Dedifferentiated amniotic fluid mesenchymal stem cell (primary cell): ENCODE measurements around the gene CHAF1A.

Experiments used
- DNase-seq: peaks from one replicate; pipeline ENCODE4 v3.0.0-alpha.2; 2016; ENCODE audit errors: extremely low spot score

CHAF1A gene

DNA sequence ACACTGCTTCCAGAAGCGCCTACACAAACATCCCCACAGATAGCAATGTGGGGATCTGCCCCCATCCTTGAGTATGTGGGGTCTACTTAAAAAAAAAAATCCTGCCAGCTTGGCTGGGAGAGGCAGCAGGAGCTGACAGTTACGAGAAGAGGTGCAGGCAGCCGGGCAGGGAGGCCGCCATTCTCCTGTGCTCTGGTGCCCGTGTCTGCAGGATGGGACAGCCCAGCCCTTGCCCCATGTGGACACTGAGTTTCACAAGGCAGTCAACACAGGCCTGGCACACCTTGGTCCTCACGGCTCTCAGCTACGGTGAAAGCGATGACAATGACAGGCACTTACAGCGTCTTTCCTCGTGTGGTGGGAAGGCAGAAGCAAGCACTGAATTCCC, 35.1 kb upstream of the CHAF1A start:
- DNase-seq: no peak

DNA sequence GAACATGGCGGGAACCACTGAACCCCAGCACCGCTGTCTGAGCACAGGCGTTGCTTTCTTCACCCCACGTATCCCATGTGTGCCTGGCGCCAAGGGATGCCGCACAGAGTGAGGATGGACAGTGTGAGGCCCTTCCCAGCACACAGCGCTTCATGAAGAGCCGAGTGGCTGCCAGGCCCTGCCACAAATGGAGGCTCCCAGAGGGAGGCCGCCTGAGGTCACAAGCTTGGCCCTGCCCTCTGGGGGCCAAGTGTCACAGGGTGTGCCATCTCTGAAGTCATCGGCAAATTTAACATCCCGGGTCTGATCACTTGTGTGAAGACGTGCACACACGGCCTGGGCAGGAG, 34.7 kb upstream of the CHAF1A start:
- DNase-seq: no peak

DNA sequence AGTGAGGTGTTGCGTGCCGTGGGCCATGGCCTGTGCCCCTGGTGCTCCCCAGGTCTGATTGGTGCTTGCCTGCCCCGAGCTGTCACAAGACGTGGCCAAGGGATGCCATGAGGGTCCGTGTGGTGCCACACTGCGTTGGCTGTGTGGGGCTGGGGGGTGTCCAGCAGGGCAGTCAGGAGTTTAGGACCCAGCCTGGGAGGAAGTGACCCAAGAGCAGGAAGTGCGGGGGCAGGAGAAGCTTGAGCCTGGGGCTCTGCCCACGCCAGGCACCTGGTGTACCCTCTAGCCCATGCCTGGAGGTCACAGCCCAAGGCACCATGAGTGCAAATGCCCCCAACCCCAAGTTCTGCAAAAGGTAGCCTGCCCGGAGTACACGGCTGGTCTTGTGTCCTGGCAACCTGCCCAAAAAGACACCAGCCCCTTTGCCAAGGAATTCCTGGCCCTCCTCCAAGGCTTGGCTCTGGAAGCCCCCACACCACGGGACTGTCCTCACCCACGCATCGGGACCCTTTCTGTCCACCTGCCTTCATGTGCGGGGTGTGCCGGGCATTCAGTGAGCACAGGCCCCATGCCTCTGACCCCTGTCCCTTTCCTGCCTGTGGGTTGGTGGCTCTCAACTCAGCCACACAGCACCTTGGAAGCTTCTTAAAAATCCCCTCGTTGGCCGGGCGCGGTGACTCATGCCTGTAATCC, 34.2 kb upstream of the CHAF1A start:
- no peak for DNase-seq

DNA sequence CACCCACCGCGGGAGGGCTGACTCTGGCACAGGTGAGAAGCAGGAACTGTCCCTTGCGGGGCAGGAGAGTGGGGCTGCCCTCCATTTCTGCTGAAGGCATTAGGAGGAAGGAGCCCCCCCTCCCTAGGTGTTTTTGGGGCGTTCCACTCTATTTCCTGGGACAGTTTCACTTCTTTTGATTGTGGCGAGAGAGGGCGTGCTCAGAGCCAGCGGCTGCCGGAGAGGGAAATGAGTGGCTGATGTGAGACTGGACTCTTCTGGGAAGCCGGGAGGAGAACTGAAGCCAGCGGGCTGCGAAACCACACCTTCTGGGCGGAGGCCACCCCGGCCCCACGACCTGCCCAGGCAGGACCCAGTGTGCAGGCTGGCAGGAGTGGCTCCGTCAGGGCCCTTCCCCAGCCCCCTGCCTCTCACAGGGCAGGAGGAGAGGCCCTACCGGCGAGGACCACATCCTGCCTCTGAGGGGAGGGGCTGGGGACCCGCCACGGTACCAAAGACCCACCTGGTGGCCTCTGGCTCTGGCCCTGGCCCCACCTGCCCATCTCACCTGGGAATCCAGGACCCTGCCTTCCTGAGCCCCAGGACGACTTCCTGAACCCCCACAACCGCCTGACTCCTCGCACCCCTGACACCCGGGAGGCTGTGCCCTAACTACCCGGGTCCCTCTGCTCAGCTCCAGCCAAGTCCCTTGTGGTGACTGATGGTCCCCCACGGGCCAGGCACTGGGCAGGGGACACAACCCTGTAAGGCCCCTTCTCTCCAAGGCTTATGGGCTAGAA, 33.1 kb upstream of the CHAF1A start:
- no peak for DNase-seq

DNA sequence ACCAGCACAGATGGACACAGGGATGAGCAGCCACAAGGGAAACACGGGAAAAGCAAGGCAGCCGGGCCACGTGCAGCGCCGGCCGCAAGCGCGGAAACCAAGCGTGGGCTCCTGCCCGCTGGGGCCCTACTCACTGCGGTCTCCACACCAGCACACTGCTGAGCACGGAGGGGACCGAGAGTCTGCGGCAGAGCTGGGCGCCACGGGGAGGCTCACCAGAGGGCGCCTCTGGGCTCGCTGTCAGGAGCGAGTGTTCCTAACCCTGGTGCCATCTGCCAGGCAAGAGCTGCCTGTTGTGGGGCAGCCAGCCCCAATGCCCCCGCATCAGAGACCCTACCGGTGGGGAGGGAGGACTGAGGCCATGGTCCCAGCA, 32.6 kb upstream of the CHAF1A start:
- no peak for DNase-seq

DNA sequence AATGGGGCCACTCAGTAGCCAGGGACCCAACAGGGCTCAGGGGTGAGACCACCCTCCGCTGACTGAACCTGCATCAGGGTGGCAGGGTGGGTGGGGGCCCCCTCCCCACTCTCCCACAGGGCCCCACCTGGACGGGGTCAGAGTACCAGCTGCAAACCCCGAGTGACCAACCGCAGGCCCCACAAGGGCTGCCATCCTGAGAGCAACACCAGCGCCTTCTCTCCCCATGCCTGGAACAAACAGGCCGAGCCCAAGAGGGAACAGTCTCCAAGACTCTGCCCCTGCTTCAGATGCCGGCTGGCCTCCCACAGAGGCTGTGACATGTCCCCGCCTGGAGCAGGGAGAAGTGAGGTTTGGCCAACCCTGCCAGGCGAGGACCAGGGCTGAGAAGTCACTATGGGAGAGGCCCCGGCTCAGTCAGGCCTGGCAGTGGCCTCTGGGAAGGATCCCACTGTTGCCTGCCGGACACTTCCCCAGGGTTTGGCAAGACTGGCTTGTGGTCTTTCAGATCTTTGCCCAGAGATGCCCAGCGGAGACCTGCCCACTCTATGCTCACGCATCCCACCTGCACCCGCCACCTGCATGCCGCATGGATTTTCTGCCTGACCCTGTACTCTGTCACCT, 31.9 kb upstream of the CHAF1A start:
- DNase-seq: no peak

DNA sequence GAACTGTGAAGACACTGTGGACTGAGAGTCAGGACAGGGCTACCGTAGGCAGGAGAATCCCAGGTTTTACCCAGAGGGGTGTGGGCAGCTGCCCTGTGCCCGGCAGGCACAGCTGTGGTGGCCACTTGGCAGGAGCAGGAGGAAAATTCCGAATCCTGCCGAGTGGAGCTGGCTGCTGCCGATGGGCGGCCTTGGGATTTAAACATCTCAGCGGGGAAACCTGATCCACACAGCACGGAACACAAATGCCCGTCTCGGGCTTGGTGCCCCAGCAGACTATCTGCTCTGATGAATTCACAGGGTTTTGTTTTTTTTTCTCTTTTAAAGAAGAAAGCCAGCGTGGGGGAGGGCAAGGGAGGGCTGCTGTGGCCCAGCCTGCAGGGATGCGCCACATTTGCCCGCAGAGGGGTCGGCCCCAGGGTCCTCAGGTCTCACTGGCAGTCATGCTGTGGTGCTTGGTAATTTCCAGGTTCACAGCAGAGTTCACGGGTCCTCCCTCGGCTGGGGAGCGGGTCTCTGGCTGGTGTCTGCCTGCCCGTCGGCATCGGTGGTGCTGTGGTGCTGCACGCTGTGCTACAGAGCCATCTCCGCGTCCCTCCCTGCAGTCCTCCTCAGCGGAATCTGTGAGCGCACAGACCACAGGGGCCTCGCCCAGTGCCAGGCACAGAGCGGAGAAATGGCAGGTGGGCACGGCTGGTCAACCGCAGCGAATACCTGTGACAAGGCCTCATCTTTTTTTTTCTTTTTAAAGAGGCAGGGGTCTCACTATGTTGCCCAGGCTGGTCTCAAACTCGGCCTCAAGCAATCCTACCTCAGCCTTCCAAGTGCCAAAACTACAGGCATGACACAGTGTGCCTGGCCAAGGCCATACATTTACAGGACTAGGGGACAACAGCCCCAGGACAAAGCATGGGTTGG, 30.9 kb upstream of the CHAF1A start:
- DNase-seq: peak; percentile 66

DNA sequence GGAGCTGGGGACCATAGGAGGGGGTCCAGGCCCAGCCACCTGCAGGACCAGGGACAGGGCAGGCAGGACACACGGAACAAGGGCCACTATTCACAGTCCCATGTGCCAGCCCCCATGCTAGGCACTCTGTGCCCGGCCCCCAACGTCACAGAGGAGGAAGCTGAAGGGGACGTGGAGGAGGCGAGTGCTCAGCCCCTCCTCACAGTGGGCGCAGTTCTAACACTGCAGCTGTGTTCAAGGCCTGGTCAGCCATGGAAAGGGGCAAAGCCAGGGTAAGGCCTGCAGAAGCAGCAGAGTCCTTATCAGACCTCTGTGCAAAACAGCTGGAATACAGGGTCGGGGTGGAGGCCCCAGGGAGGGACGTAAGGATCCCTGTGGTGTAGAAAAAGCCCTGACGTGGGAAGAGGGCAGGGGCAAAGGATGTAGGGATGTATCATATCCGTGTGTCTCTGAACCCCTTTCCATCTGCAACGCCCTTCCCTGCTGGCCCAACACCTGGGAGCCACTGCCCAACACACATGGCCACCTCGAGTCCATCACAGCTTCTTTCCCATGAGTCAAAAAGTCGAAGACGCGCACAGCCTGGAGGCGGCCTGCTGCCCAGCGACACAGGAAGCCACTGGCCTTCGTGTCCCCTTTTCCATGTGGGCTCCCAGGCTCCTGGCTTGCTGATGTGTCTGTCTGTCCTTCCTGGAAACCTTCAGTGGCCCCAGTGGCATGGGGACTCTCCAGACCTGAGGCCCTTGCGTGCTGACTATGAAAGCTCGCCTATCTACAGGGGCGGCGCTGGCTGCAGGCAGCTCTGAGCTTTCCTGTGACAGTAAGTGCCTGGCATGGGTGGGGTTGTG, 30.1 kb upstream of the CHAF1A start:
- DNase-seq: no peak

DNA sequence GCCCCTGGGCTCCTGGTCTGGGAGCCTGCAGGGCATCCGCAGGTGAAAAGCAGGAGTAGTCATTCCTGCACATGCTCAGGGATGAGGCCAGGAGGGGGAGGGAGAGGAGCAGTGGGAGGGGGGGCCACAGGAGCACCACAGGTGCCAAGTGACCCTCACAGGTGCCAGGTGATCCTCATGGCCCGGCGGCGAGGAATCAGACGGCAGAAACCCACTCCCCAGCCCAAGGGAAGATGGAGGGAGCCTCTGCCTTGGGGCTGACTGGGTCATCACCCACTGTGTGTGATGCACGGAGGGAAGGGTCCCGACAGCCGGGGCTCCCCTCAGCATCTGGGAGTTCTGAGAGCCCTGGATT, 29.4 kb upstream of the CHAF1A start:
- DNase-seq: no peak

DNA sequence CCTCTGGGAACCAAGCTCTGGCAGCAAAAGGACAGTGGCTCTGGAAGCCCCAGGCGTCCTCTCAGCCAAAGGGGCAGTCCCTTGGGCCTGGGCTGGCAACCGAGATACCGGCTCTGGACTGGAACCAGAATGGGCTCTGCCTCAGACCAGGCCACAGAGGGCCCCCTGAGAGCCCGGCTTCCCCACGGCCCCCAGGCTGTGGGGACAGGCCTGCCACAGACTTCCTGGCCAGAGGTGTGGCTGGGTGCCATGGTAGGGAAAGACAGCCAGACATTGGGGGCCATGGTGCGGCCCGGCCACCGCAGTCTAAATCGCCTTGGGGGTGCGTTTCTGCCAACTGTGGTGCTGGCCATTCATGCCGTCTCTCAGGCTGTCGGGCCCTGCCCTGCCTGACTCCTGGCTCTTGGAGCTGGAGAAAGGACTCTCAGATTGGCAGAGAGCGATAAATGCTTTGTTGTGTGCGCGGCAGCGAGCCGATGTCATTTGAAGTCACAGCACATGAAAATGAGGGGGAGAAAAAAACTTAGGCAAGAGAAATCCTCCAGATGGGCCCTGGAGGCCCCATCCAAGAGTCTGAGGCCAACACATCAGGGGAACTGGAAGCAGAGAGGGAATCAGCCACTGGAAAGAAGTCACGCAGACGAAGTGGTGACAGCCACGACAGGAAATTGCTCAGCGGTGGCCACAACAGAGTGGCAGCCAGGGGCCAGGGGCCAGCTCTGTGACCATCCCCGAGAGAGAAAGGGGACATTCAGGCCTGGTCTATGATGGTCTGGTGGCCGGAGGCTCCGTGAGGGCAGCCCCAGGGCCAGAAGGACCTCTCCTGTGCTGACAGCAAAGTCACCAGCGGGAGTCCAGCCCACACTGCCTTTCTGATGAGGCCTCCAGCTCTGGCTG, 28.6 kb upstream of the CHAF1A start:
- DNase-seq: no peak

DNA sequence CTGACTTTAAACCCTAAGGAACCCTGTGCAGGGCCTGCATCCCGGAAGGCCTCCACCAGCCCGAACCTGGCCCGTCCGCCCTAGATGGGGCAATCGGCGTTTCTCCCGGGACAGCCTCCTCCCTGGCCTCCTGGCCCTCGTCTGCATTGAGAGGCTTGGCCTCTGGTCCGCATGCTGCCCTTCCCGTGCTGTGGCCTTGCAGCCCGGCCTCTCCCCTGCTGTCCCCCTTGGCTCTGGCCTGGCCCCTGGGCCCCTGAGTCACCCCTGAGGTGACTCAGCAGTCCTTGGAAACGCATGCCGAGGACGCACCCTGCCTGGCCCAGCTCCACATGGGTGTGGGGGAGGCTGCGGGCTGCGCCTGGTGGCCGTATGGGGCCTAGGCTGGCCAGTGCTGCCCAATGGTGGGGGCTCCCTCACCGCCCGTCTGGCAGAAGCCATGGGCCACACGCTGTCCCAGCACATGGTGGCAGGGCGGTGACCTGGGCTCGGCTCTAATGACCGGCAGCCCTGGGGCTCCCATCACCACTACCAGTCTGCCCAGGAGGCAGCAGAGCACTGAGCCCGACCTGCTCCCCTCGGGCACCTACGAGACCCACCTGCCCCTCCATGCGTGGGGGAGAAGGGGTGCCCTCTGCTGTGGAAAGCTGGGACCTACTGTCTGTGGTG, 27.8 kb upstream of the CHAF1A start:
- DNase-seq: peak; percentile 63

DNA sequence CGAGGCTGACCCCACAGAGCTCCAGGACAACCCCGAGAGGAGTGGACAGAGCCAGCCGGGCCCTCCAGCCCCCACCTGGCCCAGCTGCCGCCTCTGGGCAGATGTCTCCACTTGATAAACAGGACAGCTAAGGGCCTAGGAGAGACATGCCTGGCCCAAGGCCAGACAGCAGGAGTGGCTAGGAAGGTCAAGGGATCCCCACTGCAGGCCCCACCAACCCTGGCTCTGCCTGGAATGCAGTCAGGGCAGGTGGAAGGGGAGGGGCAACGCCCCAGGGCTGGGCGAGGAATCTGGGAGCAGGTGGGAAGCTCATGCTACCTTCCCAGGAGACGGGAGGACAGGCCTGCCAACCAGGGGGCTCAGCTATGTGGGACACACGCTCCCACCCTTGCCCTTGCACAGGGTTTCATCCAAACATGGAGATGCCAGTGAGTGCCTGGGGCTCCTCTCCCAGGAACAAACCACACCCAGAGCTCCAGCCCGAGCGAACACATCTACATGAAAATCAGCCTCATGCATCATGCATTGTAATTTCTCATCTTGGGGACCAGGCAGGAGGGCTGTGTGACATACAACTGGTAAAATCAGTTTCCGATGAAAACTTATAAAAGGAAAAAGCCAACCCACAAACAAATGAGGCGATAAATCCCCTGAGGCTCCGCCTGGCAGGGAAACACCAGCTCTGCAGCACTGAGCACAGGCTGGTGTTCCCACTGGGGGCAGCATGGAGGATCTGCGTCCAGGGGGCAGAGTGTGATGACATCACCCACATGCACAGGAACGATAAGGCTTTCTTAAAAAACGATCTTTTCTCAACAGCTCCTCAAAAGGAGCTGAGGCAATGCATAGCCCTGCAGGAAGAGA, 27.0 kb upstream of the CHAF1A start:
- peak; percentile 38 for DNase-seq

DNA sequence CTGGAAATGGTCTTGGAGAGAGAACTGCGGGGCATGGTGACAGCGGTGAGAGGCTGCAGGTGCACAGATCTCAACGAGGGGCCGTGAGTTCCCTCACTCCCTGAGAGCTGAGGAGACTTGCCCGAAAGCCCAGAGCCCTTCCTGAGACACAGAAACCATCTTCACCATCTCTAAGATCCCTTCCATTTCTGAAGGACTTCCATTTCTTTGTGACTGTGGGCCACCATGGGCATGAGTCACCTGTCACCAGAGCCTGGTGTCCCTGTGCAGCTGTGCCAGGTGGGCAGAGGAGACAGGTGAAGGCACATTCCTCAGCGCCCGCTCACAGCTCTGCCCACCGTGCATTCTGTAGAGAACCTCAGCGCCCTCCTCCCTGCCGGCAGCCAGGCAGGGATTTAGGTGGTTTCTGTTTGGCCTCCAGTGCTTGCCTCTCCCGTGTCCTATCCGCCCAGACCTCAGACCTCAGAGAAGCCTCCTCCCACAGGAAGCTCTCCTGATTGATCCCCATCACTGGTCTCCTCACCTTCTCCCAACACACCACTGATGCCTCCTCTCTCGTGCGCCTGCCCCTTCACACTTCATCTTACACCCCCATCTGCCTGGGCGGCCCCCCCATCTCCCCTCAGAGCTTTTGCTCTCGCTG, 26.3 kb upstream of the CHAF1A start:
- no peak for DNase-seq

DNA sequence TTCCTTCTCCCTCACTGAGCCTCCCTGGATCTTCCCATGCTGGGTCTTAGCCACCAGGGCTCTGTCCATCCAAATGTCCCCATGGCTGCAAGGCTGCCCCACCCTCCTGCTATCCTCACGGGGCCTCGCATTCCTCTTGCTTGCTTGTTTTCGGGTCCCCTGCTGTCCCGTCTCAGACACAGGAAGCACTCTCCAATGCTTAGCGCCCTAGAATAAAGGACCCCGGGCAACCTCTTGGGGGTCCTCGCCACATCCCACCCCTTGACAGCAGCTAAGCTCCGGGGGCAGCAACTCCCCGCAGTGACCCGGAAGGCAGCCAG, 25.8 kb upstream of the CHAF1A start:
- no peak for DNase-seq

DNA sequence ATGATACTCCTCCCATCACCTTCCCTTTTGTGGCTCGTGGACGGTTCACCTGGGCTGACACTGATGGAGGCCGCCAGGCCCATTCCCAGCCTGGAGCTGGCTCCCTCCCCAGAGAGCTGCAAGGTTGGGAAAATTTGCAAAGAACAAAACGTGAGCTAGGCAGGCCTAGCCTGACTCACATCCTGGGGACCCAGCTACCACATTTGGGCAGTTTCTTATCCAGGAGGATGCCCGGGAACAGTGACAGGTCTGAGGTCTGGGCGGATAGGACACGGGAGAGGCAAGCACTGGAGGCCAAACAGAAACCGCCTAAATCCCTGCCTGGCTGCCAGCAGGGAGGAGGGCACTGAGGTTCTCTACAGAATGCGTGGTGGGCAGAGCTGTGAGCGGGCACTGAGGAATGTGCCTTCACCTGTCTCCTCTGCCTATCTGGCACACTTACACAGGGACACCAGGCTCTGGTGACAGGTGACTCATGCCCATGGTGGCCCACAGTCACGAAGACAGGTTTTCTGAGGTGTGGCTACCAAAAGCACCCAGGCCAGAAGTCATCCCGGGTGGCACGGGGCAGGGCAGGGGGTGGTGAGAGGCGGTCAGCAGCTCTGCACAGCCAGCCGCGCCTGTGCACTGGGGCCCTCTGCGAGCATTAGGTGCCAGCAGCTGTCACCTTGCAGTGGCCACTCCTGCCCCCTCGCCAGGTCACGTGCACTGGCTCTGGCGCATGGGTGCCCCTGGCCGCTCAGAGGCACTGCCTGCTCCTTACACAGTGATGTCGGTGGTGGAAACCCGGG, 25.3 kb upstream of the CHAF1A start:
- DNase-seq: no peak

DNA sequence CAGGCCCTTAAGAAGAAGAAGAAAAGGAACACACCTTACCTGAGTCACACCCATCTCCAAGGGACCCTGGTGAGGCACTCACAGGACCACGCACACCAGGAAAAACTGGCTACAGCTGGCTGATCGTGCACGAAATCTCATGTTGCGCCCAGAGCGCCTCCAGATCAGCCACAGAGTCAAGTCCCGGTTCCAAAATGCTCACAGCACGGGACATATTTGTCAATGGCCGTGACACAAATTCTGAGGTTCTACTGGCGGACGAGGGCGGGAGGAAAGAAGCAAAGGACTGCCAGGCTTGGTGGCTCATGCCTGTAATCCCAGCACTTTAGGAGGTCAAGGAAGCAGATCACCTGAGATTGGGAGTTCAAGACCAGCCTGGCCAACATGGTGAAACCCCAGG, 23.6 kb upstream of the CHAF1A start:
- DNase-seq: no peak

DNA sequence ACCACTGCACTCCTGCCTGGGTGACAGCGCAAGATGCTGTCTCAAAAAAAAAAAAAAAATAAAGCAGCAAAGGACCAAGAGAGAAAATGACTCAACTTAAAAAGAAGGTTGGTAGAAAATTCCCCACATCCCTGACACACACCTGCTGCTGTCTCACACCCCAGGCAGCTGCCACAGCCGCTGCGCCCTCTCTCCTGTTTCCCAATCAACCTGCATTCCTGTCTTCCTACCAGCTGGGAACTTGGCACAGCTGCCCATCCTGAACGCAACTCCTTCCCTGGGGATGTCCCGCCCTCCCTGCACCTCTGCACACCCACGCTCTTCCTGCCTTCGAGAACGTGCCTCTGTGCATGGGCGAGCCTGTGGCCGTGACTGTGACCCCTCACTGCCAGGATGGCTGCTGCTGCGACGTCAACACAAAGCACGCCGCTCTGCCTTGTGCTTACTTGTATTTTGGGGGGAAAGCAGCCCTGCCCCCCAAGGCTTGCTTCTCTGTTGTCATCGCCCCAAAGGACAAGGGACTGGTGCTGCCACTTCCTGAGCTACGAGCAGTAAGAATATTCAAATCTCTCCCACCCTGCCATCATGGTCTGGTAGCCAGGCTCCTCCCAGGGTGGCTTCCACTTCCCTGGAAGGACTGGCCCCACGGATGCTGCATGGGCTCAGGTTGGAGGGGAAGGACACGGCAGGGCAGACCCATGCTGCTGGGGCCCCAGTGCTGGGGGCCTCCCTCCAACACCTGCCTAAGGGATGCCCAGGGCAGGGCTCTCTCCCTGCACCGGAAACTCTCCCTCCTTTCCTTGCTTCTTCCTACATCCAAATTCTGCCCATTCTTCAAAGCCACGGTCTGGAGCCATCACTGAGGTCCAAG, 22.8 kb upstream of the CHAF1A start:
- DNase-seq: no peak
